ENCODE results near the gene CYP39A1. TPM values are rescaled to one million over a fixed set of nuclear protein-coding genes. Genes with fewer than 3 reads are reported as not detected.

CYP39A1 gene
- total and polyA plus RNA-seq, 2 of the 13 experiments (the other 11 are each of a cell fraction or from before 2014, with no cell fraction given), result 0.13 TPM; not detected in 1

- in situ Hi-C loops (cut with HindIII; ENCODE audit: extremely low pct_ligation_motif_present, low pct_unique_long_range_greater_than_20kb), result no loop called here
- H4K20me1 ChIP-seq (ENCODE audit: insufficient read depth, low read length), result no peaks in the 10 kb centered on the region
- TF ChIP-seq ELK4 (CRISPR knock-in tag; IDR thresholded peaks at IDR 0.05; ENCODE audit: borderline replicate concordance) (no peak), XBP1 (CRISPR knock-in tag; IDR thresholded peaks at IDR 0.05) (no peak), POGZ (CRISPR knock-in tag; IDR thresholded peaks at IDR 0.05) (no peak)
- no peak overlapping the region for H3K4me2 ChIP-seq (ENCODE audit: low read depth, low read length)
- intact Hi-C loops (cut with micrococcal nuclease; ENCODE audit: unreplicated experiment), result no loop called here
- FAIRE-seq, result no peak
- no peak overlapping the region for H2AFZ ChIP-seq (ENCODE audit: low read length)
- no peaks in the 10 kb centered on the region for H3K9me3 ChIP-seq (ENCODE audit: low read length)
- no peaks in the 10 kb centered on the region for H3K27me3 ChIP-seq (ENCODE audit: control insufficient read depth in 1 of 2, insufficient read depth in 2 of 2, low read length in 2 of 2)
- H3K79me2 ChIP-seq (ENCODE audit: insufficient read depth, low read length), result no peaks in the 10 kb centered on the region
- no peak overlapping the region for H3K9ac ChIP-seq (ENCODE audit: insufficient read depth, low read depth, low read length)
- WGBS (ENCODE audit: low lambda C conversion rate), result 29% methylated on average over 2 of the region's 2 CpGs
- no peaks in the 10 kb centered on the region for H3K4me1 ChIP-seq (ENCODE audit: insufficient read depth, low read length)
- DNase-seq (ENCODE audit: low spot score), result no peak
- H3K36me3 ChIP-seq (replicated peaks in 1 of 2; ENCODE audit: control insufficient read depth in 1 of 2, insufficient read depth in 2 of 2, low read length in 2 of 2), result no peaks in the 10 kb centered on the region
- BruUV-seq (replicated peaks), result no TSS peak
- H3K4me3 ChIP-seq (replicated peaks in 1 of 3; ENCODE audit: insufficient read depth in 1 of 3, low read depth in 2 of 3, low read length in 3 of 3), result no peak overlapping the region
- CTCF ChIA-PET (ENCODE audit: low intra/inter-chr PET ratio, low total read pairs), result no interaction called here
- no peak overlapping the region for H3K27ac ChIP-seq (ENCODE audit: extremely low read length, insufficient read depth, low read length)
- POLR2A ChIA-PET, result no interaction called here
- ATAC-seq, result no peak
Measured at GRCh38 chr6:46586906-46587305, 65.7 kb downstream of the CYP39A1 start.

- WGBS (ENCODE audit: low lambda C conversion rate), result 66% methylated on average over 3 of the region's 3 CpGs
- no peak overlapping the region for H3K9ac ChIP-seq (ENCODE audit: insufficient read depth, low read depth, low read length)
- ChIA-PET POLR2A (no interaction called here), CTCF (ENCODE audit: low intra/inter-chr PET ratio, low total read pairs) (no interaction called here)
- no peaks in the 10 kb centered on the region for H3K36me3 ChIP-seq (replicated peaks in 1 of 2; ENCODE audit: control insufficient read depth in 1 of 2, insufficient read depth in 2 of 2, low read length in 2 of 2)
- in situ Hi-C loops (cut with HindIII; ENCODE audit: extremely low pct_ligation_motif_present, low pct_unique_long_range_greater_than_20kb), result no loop called here
- no TSS peak for BruUV-seq (replicated peaks)
- ATAC-seq (no peak), DNase-seq (ENCODE audit: low spot score) (no peak), FAIRE-seq (no peak)
- H3K4me1 ChIP-seq (ENCODE audit: insufficient read depth, low read length), result no peaks in the 10 kb centered on the region
- no peak overlapping the region for H3K4me2 ChIP-seq (ENCODE audit: low read depth, low read length)
- H3K27me3 ChIP-seq (ENCODE audit: control insufficient read depth in 1 of 2, insufficient read depth in 2 of 2, low read length in 2 of 2), result no peaks in the 10 kb centered on the region
- no peaks in the 10 kb centered on the region for H3K79me2 ChIP-seq (ENCODE audit: insufficient read depth, low read length)
- no peaks in the 10 kb centered on the region for H3K9me3 ChIP-seq (ENCODE audit: low read length)
- TF ChIP-seq NFKBIZ (CRISPR knock-in tag; IDR thresholded peaks at IDR 0.05) (no peak), ZNF850 (CRISPR knock-in tag; conservative IDR thresholded peaks at IDR 0.05) (no peak), CBFB (CRISPR knock-in tag; IDR thresholded peaks at IDR 0.05) (no peak), ZNF234 (CRISPR knock-in tag; conservative IDR thresholded peaks at IDR 0.05) (no peak), ATF7-NPFF (CRISPR knock-in tag; IDR thresholded peaks at IDR 0.05; ENCODE audit: low read depth) (no peak), IRF9 (CRISPR knock-in tag; IDR thresholded peaks at IDR 0.05; ENCODE audit: borderline replicate concordance) (no peak), NR2F6 (IDR thresholded peaks at IDR 0.05) (no peak), NR2F6 (CRISPR knock-in tag; IDR thresholded peaks at IDR 0.05) (no peak), ISL2 (CRISPR knock-in tag; IDR thresholded peaks at IDR 0.05) (no peak), RXRA (CRISPR knock-in tag; IDR thresholded peaks at IDR 0.05) (no peak), PAWR (CRISPR knock-in tag; IDR thresholded peaks at IDR 0.05; ENCODE audit: borderline replicate concordance) (no peak), ZFP1 (CRISPR knock-in tag; IDR thresholded peaks at IDR 0.05) (no peak), ZNF460 (CRISPR knock-in tag; IDR thresholded peaks at IDR 0.05; ENCODE audit: borderline replicate concordance) (no peak), SATB2 (CRISPR knock-in tag; IDR thresholded peaks at IDR 0.05) (no peak), KMT2A (CRISPR knock-in tag; IDR thresholded peaks at IDR 0.05) (no peak), ZNF230 (CRISPR knock-in tag; IDR thresholded peaks at IDR 0.05) (no peak), ELF3 (CRISPR knock-in tag; IDR thresholded peaks at IDR 0.05) (no peak), MED1 (CRISPR knock-in tag; IDR thresholded peaks at IDR 0.05) (no peak), MEIS1 (CRISPR knock-in tag; IDR thresholded peaks at IDR 0.05; ENCODE audit: borderline replicate concordance) (no peak)
- intact Hi-C loops (cut with micrococcal nuclease; ENCODE audit: unreplicated experiment), result no loop called here
- H2AFZ ChIP-seq (ENCODE audit: low read length), result no peak overlapping the region
- H3K27ac ChIP-seq (ENCODE audit: extremely low read length, insufficient read depth, low read length), result no peak overlapping the region
- H4K20me1 ChIP-seq (ENCODE audit: insufficient read depth, low read length), result no peaks in the 10 kb centered on the region
- no peak overlapping the region for H3K4me3 ChIP-seq (replicated peaks in 1 of 3; ENCODE audit: insufficient read depth in 1 of 3, low read depth in 2 of 3, low read length in 3 of 3)
Measured at GRCh38 chr6:46584586-46584985, 68.0 kb downstream of the CYP39A1 start.

Measured in HepG2 (cell line).